LNCAP (cell line): ENCODE data around the gene FAM13A.

Source experiments
- TF ChIP-seq, protein P1 (sequence below): fragments of 450-650 bp; IDR thresholded peaks from 2 replicates; pipeline ENCODE4 v1.5.1; 2017; ENCODE audit warnings: mild to moderate bottlenecking

Gene FAM13A

DNA sequence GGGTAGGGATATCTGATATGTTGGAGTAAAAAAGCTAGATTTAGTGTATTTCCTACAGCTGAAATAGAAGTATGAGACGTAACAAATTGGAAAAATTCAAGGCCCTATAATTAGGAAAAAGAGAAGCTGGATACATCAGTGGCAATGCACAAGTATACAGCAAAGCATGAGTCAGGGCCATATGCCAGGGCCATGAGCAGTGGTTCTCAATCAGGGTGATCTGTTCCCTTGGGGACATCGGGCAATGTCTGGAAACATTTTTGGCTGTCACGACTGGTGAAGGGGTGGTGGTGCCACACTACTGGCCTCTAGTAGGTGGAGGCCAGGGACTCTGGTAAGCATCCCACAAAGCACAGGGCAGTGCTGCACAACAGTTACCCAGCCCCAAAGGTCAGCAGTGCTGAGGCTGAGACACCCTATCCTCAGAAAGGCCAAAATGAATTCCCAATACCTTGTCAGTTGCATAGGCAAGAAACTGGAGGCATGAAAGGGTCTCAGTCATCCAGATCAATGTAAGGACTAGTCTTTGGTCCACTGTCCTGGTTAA lies 322.5 kb downstream of the FAM13A start:
- TF ChIP-seq, protein P1, sequence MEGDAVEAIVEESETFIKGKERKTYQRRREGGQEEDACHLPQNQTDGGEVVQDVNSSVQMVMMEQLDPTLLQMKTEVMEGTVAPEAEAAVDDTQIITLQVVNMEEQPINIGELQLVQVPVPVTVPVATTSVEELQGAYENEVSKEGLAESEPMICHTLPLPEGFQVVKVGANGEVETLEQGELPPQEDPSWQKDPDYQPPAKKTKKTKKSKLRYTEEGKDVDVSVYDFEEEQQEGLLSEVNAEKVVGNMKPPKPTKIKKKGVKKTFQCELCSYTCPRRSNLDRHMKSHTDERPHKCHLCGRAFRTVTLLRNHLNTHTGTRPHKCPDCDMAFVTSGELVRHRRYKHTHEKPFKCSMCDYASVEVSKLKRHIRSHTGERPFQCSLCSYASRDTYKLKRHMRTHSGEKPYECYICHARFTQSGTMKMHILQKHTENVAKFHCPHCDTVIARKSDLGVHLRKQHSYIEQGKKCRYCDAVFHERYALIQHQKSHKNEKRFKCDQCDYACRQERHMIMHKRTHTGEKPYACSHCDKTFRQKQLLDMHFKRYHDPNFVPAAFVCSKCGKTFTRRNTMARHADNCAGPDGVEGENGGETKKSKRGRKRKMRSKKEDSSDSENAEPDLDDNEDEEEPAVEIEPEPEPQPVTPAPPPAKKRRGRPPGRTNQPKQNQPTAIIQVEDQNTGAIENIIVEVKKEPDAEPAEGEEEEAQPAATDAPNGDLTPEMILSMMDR: no peak

GRCh38 chr4:88732714-88733368 lies 324.1 kb downstream of the FAM13A start:
- TF ChIP-seq, protein P1: no peak

GRCh38 chr4:88731381-88731780 lies 325.6 kb downstream of the FAM13A start:
- TF ChIP-seq, protein P1: no peak

DNA sequence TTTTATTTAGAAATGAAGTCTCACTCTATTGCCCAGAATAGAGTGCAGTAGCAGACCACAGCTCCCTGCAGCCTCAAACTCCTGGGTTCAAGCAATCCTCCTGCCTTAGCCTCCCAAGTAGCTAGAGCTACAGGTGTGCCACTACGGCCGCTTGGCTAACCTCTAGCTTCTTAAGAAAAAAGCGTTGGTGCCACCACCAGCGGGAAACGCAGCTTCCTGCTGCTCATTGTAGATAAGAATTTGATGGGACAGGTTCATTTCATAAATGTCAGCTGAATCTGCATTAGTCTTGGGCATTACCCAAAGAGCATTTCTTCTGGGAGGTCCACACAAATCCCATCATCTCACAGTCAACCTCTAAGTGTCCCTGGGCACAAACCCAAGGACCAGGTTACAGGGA lies 326.2 kb downstream of the FAM13A start:
- TF ChIP-seq, protein P1: no peak

DNA sequence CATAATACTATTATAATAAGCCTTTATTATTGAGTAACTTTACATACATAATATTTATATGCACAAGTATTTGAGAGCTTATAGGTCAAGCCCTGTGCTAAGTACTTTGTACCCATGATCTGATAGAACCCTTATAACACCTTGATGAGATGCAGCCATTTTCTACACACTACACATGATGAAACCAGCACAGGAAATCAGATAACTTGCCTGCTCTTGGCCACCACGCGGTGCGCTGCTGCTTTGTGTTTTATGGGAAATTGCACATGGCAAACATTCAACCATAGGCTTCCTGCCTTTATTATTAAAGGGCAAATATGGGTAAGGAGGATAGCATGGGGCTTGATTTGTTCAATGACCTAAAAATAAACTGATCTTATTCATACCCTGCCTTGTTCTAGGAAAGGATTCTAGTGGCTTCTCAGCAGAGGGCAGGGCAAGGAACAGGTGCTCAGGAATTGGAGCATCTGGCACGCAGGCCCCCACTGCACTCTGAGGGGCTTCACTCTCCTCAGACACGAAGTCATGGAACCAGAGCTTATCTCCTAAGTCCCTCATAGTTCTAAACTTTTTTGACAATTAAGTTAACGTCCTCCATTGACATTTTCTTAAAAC lies 327.7 kb downstream of the FAM13A start:
- TF ChIP-seq, protein P1: no peak

DNA sequence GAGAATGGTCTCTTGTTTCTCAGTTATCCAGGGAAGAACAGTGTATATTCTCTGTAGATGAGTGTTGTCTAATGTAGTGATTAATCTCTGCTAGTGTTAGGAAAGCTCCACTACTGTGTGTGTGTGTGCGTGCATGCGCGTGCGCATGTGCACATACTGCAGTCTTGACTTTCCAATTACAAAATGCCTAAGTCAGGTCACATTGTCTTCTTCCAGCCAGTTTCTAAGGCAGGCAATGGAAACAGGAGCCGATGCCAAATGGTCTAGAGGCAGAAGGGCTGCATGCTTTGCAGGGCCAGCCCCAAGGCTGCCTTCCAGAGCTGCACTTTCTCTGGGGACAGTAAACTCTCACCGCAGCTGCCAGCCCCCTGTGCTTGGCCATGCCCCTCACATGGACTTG lies 328.8 kb downstream of the FAM13A start:
- TF ChIP-seq, protein P1: no peak

DNA sequence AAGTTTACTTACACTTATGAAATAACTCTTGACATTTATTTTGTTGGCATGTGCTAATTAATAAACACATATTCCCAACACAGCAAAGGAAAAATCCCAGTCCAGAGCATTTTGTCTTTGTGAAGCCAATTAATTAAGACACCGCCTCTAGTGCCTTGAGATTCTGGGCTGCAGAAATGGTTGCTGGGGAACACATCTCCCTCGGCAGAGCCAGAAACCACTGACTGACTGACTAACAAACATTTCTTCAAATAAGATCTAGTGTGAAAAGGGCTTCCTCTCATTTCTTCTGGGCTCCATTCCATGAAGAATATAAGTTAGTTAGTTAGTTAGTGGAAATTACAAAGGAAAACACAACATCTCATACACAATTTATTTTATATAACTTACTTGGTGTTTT lies 331.0 kb downstream of the FAM13A start:
- TF ChIP-seq, protein P1: no peak
